AG09309 (cell line): ENCODE data around the gene ADAM23.

Experiments
- DNase-seq: peaks from one replicate; pipeline ENCODE4 v3.0.0-alpha.2; 2010; ENCODE audit warnings: low read depth
- H3K4me3 ChIP-seq: 2 replicates; pipeline ENCODE4 v1.5.1; 2011; ENCODE audit warnings: mild to moderate bottlenecking, low read depth, low read length, moderate library complexity; ENCODE audit not compliant: control insufficient read depth
- CTCF ChIP-seq: IDR thresholded peaks from 2 replicates; pipeline ENCODE4 v1.5.1; 2011; ENCODE audit warnings: mild to moderate bottlenecking, low read depth, low read length, inconsistent platforms; ENCODE audit not compliant: insufficient read depth, control insufficient read depth; ENCODE audit errors: missing control alignments

The ADAM23 gene

GRCh38 chr2:206511283-206511682 is 68.0 kb downstream of the ADAM23 start:
- no peak overlapping the region for H3K4me3 ChIP-seq
- no peak for DNase-seq
- no peak for TF ChIP-seq CTCF

- no peak for TF ChIP-seq CTCF
Measured at GRCh38 chr2:206512999-206513398, 69.7 kb downstream of the ADAM23 start.

GRCh38 chr2:206515580-206515979 is 72.2 kb downstream of the ADAM23 start:
- DNase-seq = no peak
- H3K4me3 ChIP-seq = no peak overlapping the region
- no peak for TF ChIP-seq CTCF

More at GRCh38 chr2:206512999-206513398, 69.7 kb downstream of the ADAM23 start:
- DNase-seq = no peak
- H3K4me3 ChIP-seq = no peak overlapping the region

GRCh38 chr2:206518997-206519396 is 75.7 kb downstream of the ADAM23 start:
- DNase-seq = no peak
- no peak for TF ChIP-seq CTCF
- no peak overlapping the region for H3K4me3 ChIP-seq

GRCh38 chr2:206520450-206520849 is 77.1 kb downstream of the ADAM23 start:
- H3K4me3 ChIP-seq = no peak overlapping the region
- DNase-seq = no peak
- no peak for TF ChIP-seq CTCF

GRCh38 chr2:206521115-206521514 is 77.8 kb downstream of the ADAM23 start:
- no peak overlapping the region for H3K4me3 ChIP-seq
- no peak for TF ChIP-seq CTCF
- no peak for DNase-seq

- H3K4me3 ChIP-seq = no peak overlapping the region
- DNase-seq = no peak
- no peak for TF ChIP-seq CTCF
Measured at GRCh38 chr2:206521612-206522011, 78.3 kb downstream of the ADAM23 start.
